Heart left ventricle (tissue), 13 donors: ENCODE measurements around the gene GALNT10.

ENCODE experiments used
- CTCF ChIP-seq, 12 donors: fragments of 200-600 bp; sonication (generic) in 4 of 12; IDR thresholded peaks; one replicate each; pipeline versions ENCODE4 v1.5.0 to v1.8.0; 2018 to 2022; ENCODE audit warnings: antibody characterized with exemption in 12 of 12, mild to moderate bottlenecking in 5 of 12
- POLR2A ChIP-seq, 2 donors: fragments of 450-650 bp; IDR thresholded peaks; one replicate each; pipeline ENCODE4 v1.6.1; 2017; ENCODE audit warnings: antibody characterized with exemption in 2 of 2, mild to moderate bottlenecking in 2 of 2, moderate library complexity in 2 of 2
- donor health status: ischemic (EF 13 %, LVEDD 7.1; RV severe dilation, severe dysfunction).
- donor health status: DM: no; HTN: yes; CAD: no.
- donor health status: DM: no; HTN: no; CAD: no.
- donor health status: ischemic (EF 25% LVEDD 6.9; RV normal size, moderate dysfunction).
- donor health status: ischemic (EF 25% LVEDD 5.7; RV mildly dilated, moderate dysfunction).
- donor health status: ischemic (EF 35%, LVEDD 5.7; RV mildly dilated, moderate dysfunction).
- donor health status: nonischemic (EF 11% LVEDD 7.7; RV severe dilation, severe dysfunction).
- donor health status: DM: yes; HTN: yes; CAD: no.
- donor health status: PGD.
- donor health status: ischemic (EF 29% LVEDD 5.4; RV normal size, mild dysfunction).
- donor health status: nonischemic (EF 23%, LVEDD 6.1; RV moderate dilation, normal function).

DNA sequence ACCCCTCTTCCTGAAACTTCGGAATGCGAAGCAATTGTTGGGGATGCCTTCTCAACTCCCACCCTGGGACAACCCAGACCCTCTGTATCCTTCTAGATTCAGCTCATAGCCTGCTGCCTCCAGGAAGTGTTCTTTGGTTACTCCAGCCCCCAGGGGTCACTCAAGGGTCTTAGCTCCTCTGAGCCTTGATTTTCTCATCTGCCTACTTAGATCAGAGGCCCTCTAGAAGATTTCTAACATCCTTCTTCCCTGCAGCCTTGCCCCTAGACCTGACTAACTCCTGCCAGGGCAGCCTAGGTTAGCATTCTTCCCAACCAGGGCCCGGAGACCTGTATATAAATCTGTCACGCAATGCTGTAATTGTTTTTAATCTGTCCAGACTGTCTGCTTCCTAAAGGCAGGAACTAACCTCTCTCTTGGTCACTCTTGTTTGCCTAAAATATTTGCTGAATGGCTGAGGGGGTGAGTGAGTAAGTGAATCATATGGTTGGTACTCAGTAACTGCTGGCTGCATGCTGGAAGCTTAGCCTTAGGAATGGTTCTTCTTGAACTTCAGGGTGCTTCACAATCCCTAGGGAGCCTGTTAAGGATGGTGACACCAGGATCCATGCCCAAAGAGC is 8.2 kb downstream of the GALNT10 start:
- TF ChIP-seq CTCF (IDR thresholded peaks at IDR 0.05) (no peak), POLR2A (IDR thresholded peaks at IDR 0.05) (no peak)
